Measurements from ENCODE around the gene MCM8.

- no peak for TF ChIP-seq CTCF (IDR thresholded peaks at IDR 0.05)
- no peak for TF ChIP-seq EP300 (IDR thresholded peaks at IDR 0.05)
- TF ChIP-seq POLR2AphosphoS5 (IDR thresholded peaks at IDR 0.05), result no peak
- TF ChIP-seq POLR2A (IDR thresholded peaks at IDR 0.05), result no peak
Observed at GRCh38 chr20:5970381-5970780, 19.9 kb downstream of the MCM8 start.

Data from upper lobe of left lung (tissue), 4 donors.